GM12878 (cell line): ENCODE results near the gene MEGF11. TPM values are rescaled to one million over a fixed set of nuclear protein-coding genes. Genes with fewer than 3 reads are reported as not detected.

ENCODE experiments used
- ATAC-seq: fragments of 200-7000 bp; cut with Tn5 transposase; 3 replicates; pipeline ENCODE4 v1.9.1; 2020; ENCODE audit warnings: mild to moderate bottlenecking, moderate library complexity
- BruUV-seq: library from RNA; stranded (reverse); fragments of 400-500 nt; replicated peaks from 2 replicates; lab custom pipeline; 2021; lab: Mats Ljungman, UMichigan
- CTCF ChIA-PET: fragments of 300-600 bp; sonication (Branson Sonifier 250); formaldehyde crosslinking; extraction: SDS; loops from one replicate; lab custom pipeline; 2021; ENCODE audit warnings: inconsistent platforms; lab: Yijun Ruan, JAX
- POLR2A ChIA-PET: fragments of 350-600 bp; formaldehyde crosslinking; extraction: SDS; loops from one replicate; lab custom pipeline; 2021; ENCODE audit warnings: inconsistent platforms; lab: Charles Lee
- RAD21 ChIA-PET: fragments of 300-600 bp; sonication (Branson Sonifier 250); formaldehyde crosslinking; loops from one replicate; lab custom pipeline; 2023; ENCODE audit warnings: antibody characterized with exemption; ENCODE audit not compliant: unreplicated experiment; lab: Charles Lee
- SMC1A ChIA-PET: fragments of 300-600 bp; sonication (Branson Sonifier 250); formaldehyde crosslinking; loops from one replicate; lab custom pipeline; 2023; ENCODE audit not compliant: unreplicated experiment, uncharacterized antibody; lab: Charles Lee
- DNase-seq: peaks from one replicate; pipeline ENCODE4 v3.0.0-alpha.2; 2011; ENCODE audit warnings: low read depth, low spot score
- FAIRE-seq: peaks from 3 replicates; lab custom pipeline; 2011; peaks lifted over from hg19 to GRCh38; lab: Jason Lieb, UNC
- H2AFZ ChIP-seq: 2 replicates; pipeline ENCODE4 v1.6.0; 2011; ENCODE audit warnings: low read depth, low read length, control low read depth; ENCODE audit not compliant: control insufficient read depth
- H3K27ac ChIP-seq: 2 replicates; pipeline ENCODE4 v1.5.1; 2011; ENCODE audit warnings: control low read depth; ENCODE audit not compliant: control insufficient read depth, insufficient read depth
- H3K27me3 ChIP-seq, 2 experiments: replicated peaks in 1 of 2; 2 replicates each; pipeline versions ENCODE4 v1.6.0 to v1.6.1; 2011; ENCODE audit warnings: low read length in 1 of 2; ENCODE audit not compliant: control insufficient read depth in 2 of 2, insufficient read depth in 2 of 2
- H3K36me3 ChIP-seq, 2 experiments: 2 replicates each; pipeline ENCODE4 v1.5.1; 2011; ENCODE audit warnings: low read length in 1 of 2; ENCODE audit not compliant: control insufficient read depth in 2 of 2, insufficient read depth in 2 of 2
- H3K4me1 ChIP-seq: 2 replicates; pipeline ENCODE4 v1.6.1; 2011; ENCODE audit warnings: mild to moderate bottlenecking, low read length, moderate library complexity, mixed read lengths; ENCODE audit not compliant: control insufficient read depth, insufficient read depth
- H3K4me2 ChIP-seq: 2 replicates; pipeline ENCODE4 v1.6.0; 2011; ENCODE audit warnings: control low read depth; ENCODE audit not compliant: control insufficient read depth, insufficient read depth
- H3K4me3 ChIP-seq: fragments of 200-600 bp; sonication (generic); 2 replicates; pipeline ENCODE4 v1.5.1; 2016
- H3K79me2 ChIP-seq: 2 replicates; pipeline ENCODE4 v1.6.0; 2011; ENCODE audit warnings: low read length; ENCODE audit not compliant: control insufficient read depth, insufficient read depth
- H3K9ac ChIP-seq: 2 replicates; pipeline ENCODE4 v1.8.0; 2011; ENCODE audit warnings: low read length, control low read depth, mixed read lengths; ENCODE audit not compliant: control insufficient read depth, insufficient read depth
- H3K9me3 ChIP-seq: replicated peaks from 3 replicates; pipeline ENCODE4 v1.5.1; 2011; ENCODE audit warnings: mild to moderate bottlenecking, low read length; ENCODE audit not compliant: control insufficient read depth, insufficient read depth
- H4K20me1 ChIP-seq: 2 replicates; pipeline ENCODE4 v1.6.0; 2011; ENCODE audit not compliant: control insufficient read depth, insufficient read depth
- REST ChIP-seq: IDR thresholded peaks from 2 replicates; pipeline ENCODE4 v1.6.1; 2012; ENCODE audit warnings: mild to moderate bottlenecking, low read depth, low read length
- SPI1 ChIP-seq: IDR thresholded peaks from 2 replicates; pipeline ENCODE4 v1.6.1; 2011; ENCODE audit warnings: low read depth, mild to moderate bottlenecking, low read length, moderate library complexity, borderline replicate concordance; ENCODE audit not compliant: insufficient read depth
- ZBTB11 ChIP-seq: fragments of 450-650 bp; formaldehyde crosslinking; IDR thresholded peaks from 2 replicates; pipeline ENCODE4 v1.5.0; 2022; ENCODE audit warnings: mild to moderate bottlenecking, missing genetic modification characterization
- ZNF384 ChIP-seq: IDR thresholded peaks from 2 replicates; pipeline ENCODE4 v1.6.1; 2012; ENCODE audit warnings: low read depth, mild to moderate bottlenecking, low read length, improper control_type of control experiment, borderline replicate concordance
- WGBS: methylation state at CpG from one replicate; pipeline ENCODE4 v1.1.6; 2016; ENCODE audit warnings: low lambda C conversion rate; ENCODE audit not compliant: insufficient replicate concordance, insufficient coverage; ENCODE audit errors: missing lambda C conversion rate; 5-methylcytosine and 5-hydroxymethylcytosine counted together
- in situ Hi-C: fragments of 300-500 bp; cut with MboI; formaldehyde crosslinking; loops from 9 replicates; pipeline ENCODE4 v1.14.3; 2018; ENCODE audit warnings: mixed read lengths
- intact Hi-C: fragments of 100-400 bp; cut with micrococcal nuclease; formaldehyde crosslinking; loops from one replicate; pipeline ENCODE4 v1.14.2; 2022; ENCODE audit not compliant: unreplicated experiment
- polyA plus RNA-seq, 11 experiments: library from polyadenylated mRNA; depleted of rRNA in 4 of 11; unstranded in 6 of 11; stranded (reverse) in 5 of 11; fragments of >200 nt; fragmentation: Nextera tagmentation in 4 of 11; fragmentation: Illumina TruSeq in 1 of 11; extraction: Ambion mirVana in 4 of 11; extraction: Trizol in 1 of 11; gene quantifications; 1 replicate in 1 of 11; 2 replicates in 10 of 11; pipeline versions ENCODE4 v1.2.1 to v1.2.3, GENCODE V29; 2011 to 2016; ENCODE audit warnings: inconsistent platforms in 2 of 11, missing spikeins in 2 of 11, low read depth in 1 of 11
- total RNA-seq, 4 experiments: library from RNA; depleted of rRNA in 3 of 4; stranded (reverse); fragments of >200 nt in 3 of 4; fragmentation: Illumina TruSeq in 1 of 4; extraction: Trizol in 1 of 4; gene quantifications; 2 replicates each; pipeline versions ENCODE4 v1.2.1 to v1.2.3, GENCODE V29; 2013 to 2021

The MEGF11 gene
- total and polyA plus RNA-seq, 10 of the 15 experiments (the other 5 are each of a cell fraction or from before 2014, with no cell fraction given) = 0.03 to 1.7 (median 0.49) TPM

- no peak for TF ChIP-seq REST
- TF ChIP-seq ZBTB11 (CRISPR knock-in tag) = no peak
These were observed 239.5 kb downstream of the MEGF11 start (continued) for GRCh38 chr15:66014022-66014421.

GRCh38 chr15:66008940-66009562, 244.5 kb downstream of the MEGF11 start:
- Histone ChIP-seq H3K4me2 (no peak overlapping the region), H3K4me1 (no peaks in the 10 kb centered on the region), H3K79me2 (no peaks in the 10 kb centered on the region), H3K9ac (no peak overlapping the region), H3K27ac (no peak overlapping the region), H2AFZ (no peak overlapping the region), H4K20me1 (no peaks in the 10 kb centered on the region), H3K27me3 (no peaks in the 10 kb centered on the region), H3K4me3 (no peak overlapping the region), H3K9me3 (no peaks in the 10 kb centered on the region), H3K36me3 (no peaks in the 10 kb centered on the region)
- BruUV-seq = no TSS peak
- POLR2A ChIA-PET = interaction anchor here (0.6 to 0.8 kb wide), 4 partner anchors 14 to 1751 kb away, joined by 3 to 4 read pairs (median 3); no protein-coding TSS in a partner anchor
- peak; percentile 25 for DNase-seq
- RAD21 ChIA-PET = interaction anchor here (0.9 to 1.3 kb wide), 3 partner anchors 88 to 92 kb away, joined by 3 read pairs; no protein-coding TSS in a partner anchor
- 0% methylated on average over 3 of the region's 3 CpGs for WGBS
- in situ Hi-C loops (no loop called here), intact Hi-C loops (loop anchor here (2.0 to 5.0 kb wide), 2 partner anchors 92 to 183 kb away; no protein-coding TSS in a partner anchor)
- no peak for FAIRE-seq
- CTCF ChIA-PET = interaction anchor here (0.6 kb wide), 1 partner anchor 544 kb away, joined by 4 read pairs; no protein-coding TSS in a partner anchor
- SMC1A ChIA-PET = interaction anchor here (1.0 to 1.1 kb wide), 2 partner anchors 88 to 90 kb away, joined by 3 to 6 read pairs; no protein-coding TSS in a partner anchor
- TF ChIP-seq SPI1 (no peak), ZNF384 (peak; percentile 24; the same call in 1 of the 2 replicates)
- peak; percentile 63 for ATAC-seq
